HCT116 (cell line): ENCODE data around the gene RIC8A.

Experiments
- CTCF ChIP-seq, 3 experiments: fragments of 200-600 bp in 1 of 3; sonication (generic) in 1 of 3; IDR thresholded peaks in 2 of 3; conservative IDR thresholded peaks in 1 of 3; 2 replicates each; pipeline ENCODE4 v1.5.1; 2012 to 2017; ENCODE audit warnings: low read depth in 2 of 3, low read length in 2 of 3, antibody characterized with exemption in 1 of 3, borderline replicate concordance in 1 of 3, control low read depth in 1 of 3, mild to moderate bottlenecking in 1 of 3, mixed read lengths in 1 of 3, mixed run types in 1 of 3, moderate library complexity in 1 of 3; ENCODE audit not compliant: insufficient read depth in 1 of 3
- EZH2 ChIP-seq: fragments of 200-600 bp; sonication (generic); IDR thresholded peaks from 2 replicates; pipeline ENCODE4 v1.6.1; 2017; ENCODE audit warnings: antibody characterized with exemption, mixed run types
- MAX ChIP-seq: IDR thresholded peaks from 2 replicates; pipeline ENCODE4 v1.6.1; 2012
- POLR2A ChIP-seq: IDR thresholded peaks from 2 replicates; pipeline ENCODE4 v1.7.0; 2011; ENCODE audit warnings: borderline replicate concordance; ENCODE audit not compliant: insufficient read depth, insufficient read length; ENCODE audit errors: extremely low read depth
- REST ChIP-seq: IDR thresholded peaks from 2 replicates; pipeline ENCODE4 v1.6.1; 2012; ENCODE audit warnings: low read depth
- SP1 ChIP-seq: IDR thresholded peaks from 2 replicates; pipeline ENCODE4 v1.6.1; 2012; ENCODE audit warnings: low read depth
- TCF7L2 ChIP-seq: IDR thresholded peaks from 2 replicates; pipeline ENCODE4 v1.7.0; 2011; ENCODE audit warnings: borderline replicate concordance, inconsistent platforms; ENCODE audit not compliant: insufficient read depth, insufficient read length; ENCODE audit errors: extremely low read depth
- YY1 ChIP-seq: IDR thresholded peaks from 2 replicates; pipeline ENCODE4 v1.6.1; 2011; ENCODE audit warnings: low read length, low read depth, moderate library complexity, mild to moderate bottlenecking; ENCODE audit not compliant: insufficient replicate concordance; ENCODE audit errors: extremely low read depth

GRCh38 chr11:213111-213510, 5.6 kb downstream of the RIC8A start:
- TF ChIP-seq REST (no peak), CTCF (IDR thresholded peaks at IDR 0.05 in 2 of 3, conservative IDR thresholded peaks at IDR 0.05 in 1 of 3; ENCODE audit: borderline replicate concordance in 1 of 3, insufficient read depth in 1 of 3, low read depth in 2 of 3, low read length in 2 of 3) (no peak), TCF7L2 (no peak), SP1 (no peak), POLR2A (no peak), MAX (no peak), EZH2 (no peak), YY1 (no peak)
